A673 (cell line): ENCODE results near the gene RPE. TPM values are rescaled to one million over a fixed set of nuclear protein-coding genes. Genes with fewer than 3 reads are reported as not detected.

ENCODE experiments used
- BruUV-seq: library from RNA; stranded (reverse); fragments of 400-500 nt; replicated peaks from 2 replicates; lab custom pipeline; 2021; lab: Mats Ljungman, UMichigan
- CTCF ChIA-PET: fragments of 300-600 bp; sonication (Branson Sonifier 250); formaldehyde crosslinking; loops from one replicate; lab custom pipeline; 2022; ENCODE audit warnings: antibody characterized with exemption; lab: Charles Lee
- POLR2A ChIA-PET: fragments of 300-600 bp; sonication (Branson Sonifier 250); formaldehyde crosslinking; loops from one replicate; lab custom pipeline; 2022; ENCODE audit warnings: antibody characterized with exemption; ENCODE audit not compliant: low non-redundant PET; lab: Charles Lee
- DNase-seq: peaks from one replicate; pipeline ENCODE4 v3.0.0-alpha.2; 2015; ENCODE audit warnings: low spot score
- H3K27ac ChIP-seq: fragments of 200-600 bp; sonication (generic); 2 replicates; pipeline ENCODE4 v1.5.1; 2016; ENCODE audit warnings: mixed run types, low read depth, mild to moderate bottlenecking, mixed read lengths, antibody characterized with exemption, low read length; ENCODE audit not compliant: poor library complexity, severe bottlenecking
- H3K27me3 ChIP-seq: fragments of 200-600 bp; sonication (generic); replicated peaks from 2 replicates; pipeline ENCODE4 v1.6.1; 2017; ENCODE audit warnings: mixed run types, low read depth, mild to moderate bottlenecking, mixed read lengths, antibody characterized with exemption, low read length; ENCODE audit not compliant: insufficient read depth, poor library complexity
- H3K36me3 ChIP-seq: fragments of 200-600 bp; sonication (generic); 2 replicates; pipeline ENCODE4 v1.6.1; 2016; ENCODE audit warnings: mixed run types, mild to moderate bottlenecking, mixed read lengths, antibody characterized with exemption, low read length; ENCODE audit not compliant: insufficient read depth, poor library complexity, severe bottlenecking
- H3K4me1 ChIP-seq: fragments of 200-600 bp; sonication (generic); 2 replicates; pipeline ENCODE4 v1.6.1; 2017; ENCODE audit warnings: mixed run types, mild to moderate bottlenecking, mixed read lengths, antibody characterized with exemption, low read length; ENCODE audit not compliant: insufficient read depth, poor library complexity, severe bottlenecking
- H3K4me3 ChIP-seq: fragments of 200-600 bp; sonication (generic); 2 replicates; pipeline ENCODE4 v1.5.1; 2016; ENCODE audit warnings: low read depth, mixed run types, mild to moderate bottlenecking, mixed read lengths, low read length; ENCODE audit not compliant: poor library complexity, severe bottlenecking
- H3K9me3 ChIP-seq: fragments of 200-600 bp; sonication (generic); 2 replicates; pipeline ENCODE4 v1.6.1; 2016; ENCODE audit warnings: mixed run types, low read depth, mild to moderate bottlenecking, mixed read lengths, antibody characterized with exemption, low read length; ENCODE audit not compliant: poor library complexity, severe bottlenecking
- CTCF ChIP-seq: fragments of 300-800, 200-600 bp; sonication (generic); conservative IDR thresholded peaks from 2 replicates; pipeline ENCODE4 v1.5.1; 2017; ENCODE audit warnings: low read depth, mild to moderate bottlenecking, antibody characterized with exemption, low read length, moderate library complexity, mixed read lengths
- EZH2 ChIP-seq: fragments of 200-600 bp; sonication (generic); IDR thresholded peaks from 2 replicates; pipeline ENCODE4 v1.6.1; 2017; ENCODE audit warnings: borderline replicate concordance, low read depth, mild to moderate bottlenecking, mixed read lengths, antibody characterized with exemption, low read length; ENCODE audit not compliant: poor library complexity, severe bottlenecking
- intact Hi-C: fragments of 100-400 bp; cut with micrococcal nuclease; formaldehyde crosslinking; loops from one replicate; pipeline ENCODE4 v1.10.0; 2022; ENCODE audit not compliant: unreplicated experiment
- total RNA-seq: library from RNA; stranded (reverse); gene quantifications from 2 replicates; pipeline ENCODE4 v1.2.3, GENCODE V29; 2021

The RPE gene
- total RNA-seq, 1 experiment from 2014 or later, result 78.5 TPM

- ChIA-PET POLR2A (no interaction called here), CTCF (no interaction called here)
Observed at GRCh38 chr2:209993968-209994367, 8.5 kb upstream of the RPE start.

GRCh38 chr2:209998596-209998995, 3.8 kb upstream of the RPE start:
- no peak overlapping the region for H3K4me3 ChIP-seq
- TF ChIP-seq CTCF (no peak), EZH2 (no peak)
- DNase-seq, result no peak
- BruUV-seq, result no TSS peak
- H3K27ac ChIP-seq, result no peak overlapping the region
- no peaks in the 10 kb centered on the region for H3K36me3 ChIP-seq
- H3K4me1 ChIP-seq, result peaks cover 3% of the 10 kb centered on the region
- CTCF ChIA-PET, result no interaction called here
- H3K9me3 ChIP-seq, result no peaks in the 10 kb centered on the region
- H3K27me3 ChIP-seq, result no peaks in the 10 kb centered on the region
- POLR2A ChIA-PET, result no interaction called here
- intact Hi-C loops, result no loop called here

More at GRCh38 chr2:209993968-209994367, 8.5 kb upstream of the RPE start:
- no peak for TF ChIP-seq EZH2
- no peaks in the 10 kb centered on the region for H3K27me3 ChIP-seq
- BruUV-seq, result no TSS peak
- intact Hi-C loops, result no loop called here
- DNase-seq, result no peak
- H3K36me3 ChIP-seq, result no peaks in the 10 kb centered on the region
- H3K4me3 ChIP-seq, result no peak overlapping the region
- H3K9me3 ChIP-seq, result no peaks in the 10 kb centered on the region
- H3K4me1 ChIP-seq, result no peaks in the 10 kb centered on the region
- no peak overlapping the region for H3K27ac ChIP-seq

- BruUV-seq, result no TSS peak
- ChIA-PET CTCF (no interaction called here), POLR2A (interaction anchor here (0.6 kb wide), 1 partner anchor 91 kb away, joined by 4 read pairs; no protein-coding TSS in a partner anchor)
Observed at GRCh38 chr2:210000464-210001324, 1.7 kb upstream of the RPE start.

More at GRCh38 chr2:210000464-210001324, 1.7 kb upstream of the RPE start:
- no peak for DNase-seq
- Histone ChIP-seq H3K27ac (no peak overlapping the region), H3K4me3 (no peak overlapping the region), H3K4me1 (peaks cover 12% of the 10 kb centered on the region), H3K36me3 (peaks cover 6% of the 10 kb centered on the region), H3K27me3 (no peaks in the 10 kb centered on the region), H3K9me3 (no peaks in the 10 kb centered on the region)
- intact Hi-C loops, result no loop called here
- no peak for TF ChIP-seq CTCF
- no peak for TF ChIP-seq EZH2
